Breast epithelium (tissue), 3 donors: ENCODE results near the gene ZCCHC14.
"Not testable (repeated sequence)": the region's sequence is repeated elsewhere in the genome, so short reads cannot be mapped to it uniquely, and the experiment has no call there.

Source experiments
- CTCF ChIP-seq, 3 donors: fragments of 450-650 bp; IDR thresholded peaks; one replicate each; pipeline ENCODE4 v1.5.1; 2016 to 2017; ENCODE audit warnings: antibody characterized with exemption in 3 of 3, mild to moderate bottlenecking in 3 of 3, moderate library complexity in 3 of 3
- POLR2A ChIP-seq: fragments of 450-650 bp; IDR thresholded peaks from one replicate; pipeline ENCODE4 v1.6.1; 2016; ENCODE audit warnings: antibody characterized with exemption, mild to moderate bottlenecking, moderate library complexity

- TF ChIP-seq CTCF (IDR thresholded peaks at IDR 0.05); POLR2A: not testable (repeated sequence)
Observed at GRCh38 chr16:87384875-87385167, 108.0 kb downstream of the ZCCHC14 start.
